IPS DF 19.7 (cell line): Measurements from ENCODE around the gene SHISA6.
"Not testable (repeated sequence)": the region's sequence is repeated elsewhere in the genome, so short reads cannot be mapped to it uniquely, and the experiment has no call there.

ENCODE experiments used
- DNase-seq: peaks from one replicate; pipeline ENCODE4 v3.0.0-alpha.2; 2013; ENCODE audit warnings: low read depth, low spot score

The SHISA6 gene

DNA sequence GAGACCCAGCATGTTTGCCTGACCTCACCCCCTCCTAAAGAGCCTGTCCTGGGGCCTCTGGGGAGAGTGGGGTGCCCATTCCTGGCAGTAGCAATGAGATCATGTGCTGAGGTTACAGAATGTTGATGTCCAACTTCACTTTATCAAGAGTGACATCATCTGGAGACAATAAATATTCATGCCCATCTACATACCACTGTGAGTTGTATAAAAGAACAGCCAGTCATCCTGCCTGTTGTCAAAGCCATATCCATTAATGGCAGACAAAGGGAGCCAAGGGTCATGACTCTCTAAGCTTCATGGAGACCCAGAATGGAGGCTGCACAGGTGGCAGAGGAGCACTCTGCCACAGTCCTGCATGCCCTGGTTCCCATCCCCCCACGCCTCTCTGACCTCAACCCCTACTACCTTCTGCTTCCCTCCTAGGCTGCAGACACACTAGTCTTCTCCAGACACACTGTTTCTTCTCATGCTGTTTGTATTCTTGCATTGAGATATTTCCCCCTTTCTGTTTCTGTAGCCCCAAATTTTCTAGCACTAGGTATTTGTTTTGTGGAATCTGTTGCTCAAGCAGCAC lies 27.1 kb downstream of the SHISA6 start:
- DNase-seq = no peak

- no peak for DNase-seq
Observed at GRCh38 chr17:11269210-11269609, 28.2 kb downstream of the SHISA6 start.

DNA sequence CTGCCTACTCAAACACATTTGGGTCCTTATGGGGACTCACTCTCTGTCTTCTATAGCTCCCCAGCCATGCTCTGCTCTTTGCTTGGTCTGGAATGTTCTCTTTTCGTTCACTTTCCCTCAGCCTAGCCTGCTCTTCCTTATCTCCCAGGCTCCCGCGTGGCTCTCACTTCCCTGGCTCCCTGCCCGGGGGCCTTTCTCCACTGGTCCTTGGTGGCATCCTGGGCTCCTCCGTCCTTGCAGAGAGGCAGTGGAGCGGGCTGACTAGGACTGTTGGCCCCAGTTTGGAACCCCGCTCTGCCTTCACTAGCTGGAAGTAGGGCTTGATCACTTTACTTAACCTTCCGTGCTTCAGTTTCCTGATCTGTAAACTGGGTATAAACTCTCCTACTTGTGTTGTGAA lies 31.2 kb downstream of the SHISA6 start:
- no peak for DNase-seq

DNA sequence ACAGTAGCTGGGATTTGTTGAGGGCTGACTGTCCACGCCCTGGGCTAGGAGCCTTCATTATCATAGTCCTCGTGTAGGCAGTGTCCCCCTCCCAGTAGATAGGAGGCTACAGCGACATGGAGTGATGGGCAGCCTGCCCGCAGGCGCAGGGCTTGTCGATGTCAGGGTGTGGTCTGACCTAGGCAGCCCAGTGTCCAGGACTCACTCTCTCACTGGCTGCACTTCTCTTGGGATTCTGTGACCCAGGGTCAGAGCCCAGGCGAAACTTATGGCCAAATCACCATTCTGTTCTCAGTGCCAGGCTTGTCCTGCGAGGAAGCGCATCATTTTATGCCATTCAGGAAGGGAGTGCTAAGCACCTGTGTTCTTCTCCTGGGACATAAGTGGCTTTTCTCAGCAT lies 32.6 kb downstream of the SHISA6 start:
- DNase-seq = no peak

GRCh38 chr17:11274106-11274505 lies 33.1 kb downstream of the SHISA6 start:
- DNase-seq = no peak

DNA sequence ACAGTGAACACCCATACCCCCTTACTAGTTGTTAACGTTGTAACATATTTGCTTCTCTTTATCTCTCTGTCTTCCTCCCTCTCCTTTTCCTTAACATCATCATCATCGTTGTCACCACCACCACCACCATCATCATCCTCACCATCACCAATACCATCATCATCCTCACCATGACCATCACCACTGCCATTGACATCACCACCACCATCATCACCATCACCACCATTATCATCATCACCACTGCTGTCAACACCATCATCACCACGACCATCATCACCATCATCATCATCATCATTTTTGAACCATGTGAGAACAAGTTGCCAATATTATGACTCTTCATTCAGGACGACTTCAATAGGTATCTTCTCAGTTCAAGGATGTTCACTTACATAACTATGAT lies 35.5 kb downstream of the SHISA6 start:
- DNase-seq = no peak

- no peak for DNase-seq
Observed at GRCh38 chr17:11278186-11278991, 37.4 kb downstream of the SHISA6 start.

GRCh38 chr17:11278992-11279270 lies 37.9 kb downstream of the SHISA6 start:
- DNase-seq = no peak

DNA sequence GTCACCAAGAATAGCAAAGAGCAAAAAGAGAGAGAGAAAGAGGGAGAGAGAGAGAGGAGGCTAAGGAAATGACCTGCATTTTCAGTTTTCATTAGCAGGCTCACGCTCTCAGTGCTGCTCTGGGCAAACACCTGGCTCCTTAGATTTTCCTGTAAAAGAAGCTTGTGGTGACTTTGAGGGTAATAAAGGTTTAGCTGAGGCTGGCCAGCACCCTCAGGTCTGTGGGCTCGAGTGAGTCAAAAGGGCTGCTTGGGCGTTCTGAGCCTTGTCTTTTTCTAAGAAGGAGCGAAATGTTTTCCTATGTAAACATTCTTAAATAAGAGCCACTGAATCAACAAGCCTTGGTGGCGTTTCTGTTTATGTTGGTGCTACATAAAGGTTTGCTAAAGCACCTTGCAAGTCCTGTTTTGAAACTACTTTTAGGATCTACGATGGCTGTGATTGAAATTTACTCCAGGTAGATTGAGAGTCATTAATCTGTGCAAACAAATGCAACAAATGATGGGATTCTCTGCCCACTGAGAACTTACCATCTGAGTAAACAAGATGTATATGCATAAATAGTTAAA lies 38.8 kb downstream of the SHISA6 start:
- no peak for DNase-seq

GRCh38 chr17:11282586-11282985 lies 41.6 kb downstream of the SHISA6 start:
- DNase-seq = no peak

- DNase-seq = no peak
Observed at GRCh38 chr17:11284811-11285210, 43.8 kb downstream of the SHISA6 start.

- DNase-seq = no peak
Observed at GRCh38 chr17:11285946-11286345, 44.9 kb downstream of the SHISA6 start.

- DNase-seq = no peak
Observed at GRCh38 chr17:11287791-11288190, 46.8 kb downstream of the SHISA6 start.

DNA sequence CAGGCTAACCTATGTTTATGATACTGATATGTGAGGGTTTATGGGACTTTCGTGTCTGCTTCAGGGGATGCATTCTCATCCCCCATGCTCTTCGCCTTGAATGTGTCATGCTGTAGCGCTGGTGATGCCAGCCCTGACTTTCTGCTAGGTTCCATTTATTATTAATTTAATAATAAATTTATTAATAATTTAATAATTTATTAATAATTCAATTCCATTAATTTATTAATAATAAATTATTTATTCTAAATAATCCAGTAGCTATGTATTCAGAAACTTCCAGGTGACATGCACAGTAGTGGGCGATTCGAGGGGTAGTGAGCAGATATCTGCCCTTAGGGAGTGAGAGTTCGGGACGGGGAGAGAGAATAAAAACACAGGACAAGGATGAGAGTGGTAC lies 49.8 kb downstream of the SHISA6 start:
- no peak for DNase-seq

GRCh38 chr17:11292491-11292890 lies 51.5 kb downstream of the SHISA6 start:
- no peak for DNase-seq

DNA sequence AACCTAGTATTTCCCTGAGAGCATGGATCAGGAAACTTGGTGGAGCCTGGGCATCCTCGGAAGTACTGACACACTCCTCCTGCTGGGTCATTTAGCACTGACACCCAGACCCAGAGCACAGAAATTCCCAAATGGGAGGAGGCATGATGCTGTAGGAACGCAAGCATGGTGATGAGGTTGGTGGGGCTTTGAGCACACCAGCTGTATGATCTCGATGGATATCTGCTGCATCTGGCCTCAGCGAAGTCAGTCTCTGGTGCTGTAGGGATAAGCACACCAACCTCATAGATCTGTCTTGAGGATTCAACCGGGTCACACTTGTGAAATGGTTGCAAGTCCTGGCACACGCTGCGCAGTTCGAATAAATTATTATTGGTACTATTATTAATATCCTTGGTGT lies 52.5 kb downstream of the SHISA6 start:
- DNase-seq = no peak

DNA sequence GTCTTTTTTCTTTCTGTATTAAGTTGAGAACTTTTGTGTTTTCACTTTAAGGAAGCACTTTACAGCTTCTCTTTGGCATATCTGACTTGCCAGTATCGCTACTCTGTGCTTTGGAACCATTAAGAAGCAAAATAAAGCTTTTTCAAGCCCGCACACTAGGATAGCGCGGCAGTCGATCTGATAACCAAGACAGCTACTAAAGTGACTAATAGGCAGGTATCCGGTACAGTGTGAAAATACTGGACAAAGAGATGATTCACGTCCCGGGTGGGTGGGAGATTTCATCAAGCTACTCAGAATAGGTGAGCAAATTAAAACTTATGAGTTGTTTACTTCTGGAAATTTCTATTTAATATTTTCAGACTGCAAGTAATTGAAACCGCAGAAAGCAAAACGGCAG lies 53.8 kb downstream of the SHISA6 start:
- no peak for DNase-seq

GRCh38 chr17:11296994-11297393 lies 56.0 kb downstream of the SHISA6 start:
- DNase-seq = no peak

DNA sequence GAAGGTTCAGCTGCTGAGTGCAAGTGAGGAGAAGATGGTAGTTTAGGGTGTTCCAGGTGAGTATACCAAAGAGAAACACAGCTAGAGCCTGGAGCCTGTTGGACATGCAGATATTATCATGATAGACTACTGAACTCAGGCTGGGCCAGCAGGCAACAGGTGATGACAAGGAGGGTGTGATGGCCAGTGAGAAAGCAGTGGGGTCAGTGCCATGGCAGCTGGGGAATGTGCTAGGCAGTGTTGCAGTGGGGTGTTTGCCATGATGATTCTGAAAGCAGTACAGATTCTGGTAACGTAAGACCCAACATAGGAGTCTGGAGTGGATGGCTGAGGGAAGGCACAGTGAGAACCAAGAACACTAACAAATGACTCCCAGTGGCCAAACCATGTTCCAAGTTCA lies 57.4 kb downstream of the SHISA6 start:
- DNase-seq = no peak

GRCh38 chr17:11300201-11300600 lies 59.2 kb downstream of the SHISA6 start:
- no peak for DNase-seq

GRCh38 chr17:11300738-11301137 lies 59.7 kb downstream of the SHISA6 start:
- DNase-seq = no peak

DNA sequence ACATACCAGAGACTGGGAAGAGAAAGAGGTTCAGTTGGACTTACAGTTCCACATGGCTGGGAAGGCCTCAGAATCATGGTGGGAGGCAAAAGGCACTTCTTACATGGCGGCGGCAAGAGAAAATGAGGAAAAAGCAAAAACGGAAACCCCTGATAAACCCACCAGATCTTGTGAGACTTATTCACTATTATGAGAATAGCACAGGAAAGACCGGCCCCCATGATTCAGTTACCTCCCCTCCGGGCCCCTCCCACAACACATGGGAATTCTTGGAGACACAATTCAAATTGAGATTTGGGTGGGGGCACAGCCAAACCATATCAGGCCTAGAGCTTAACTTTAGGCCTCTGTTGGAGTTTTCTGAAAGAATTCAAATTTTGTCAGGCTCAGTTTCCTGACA lies 60.9 kb downstream of the SHISA6 start:
- not testable (repeated sequence) for DNase-seq

DNA sequence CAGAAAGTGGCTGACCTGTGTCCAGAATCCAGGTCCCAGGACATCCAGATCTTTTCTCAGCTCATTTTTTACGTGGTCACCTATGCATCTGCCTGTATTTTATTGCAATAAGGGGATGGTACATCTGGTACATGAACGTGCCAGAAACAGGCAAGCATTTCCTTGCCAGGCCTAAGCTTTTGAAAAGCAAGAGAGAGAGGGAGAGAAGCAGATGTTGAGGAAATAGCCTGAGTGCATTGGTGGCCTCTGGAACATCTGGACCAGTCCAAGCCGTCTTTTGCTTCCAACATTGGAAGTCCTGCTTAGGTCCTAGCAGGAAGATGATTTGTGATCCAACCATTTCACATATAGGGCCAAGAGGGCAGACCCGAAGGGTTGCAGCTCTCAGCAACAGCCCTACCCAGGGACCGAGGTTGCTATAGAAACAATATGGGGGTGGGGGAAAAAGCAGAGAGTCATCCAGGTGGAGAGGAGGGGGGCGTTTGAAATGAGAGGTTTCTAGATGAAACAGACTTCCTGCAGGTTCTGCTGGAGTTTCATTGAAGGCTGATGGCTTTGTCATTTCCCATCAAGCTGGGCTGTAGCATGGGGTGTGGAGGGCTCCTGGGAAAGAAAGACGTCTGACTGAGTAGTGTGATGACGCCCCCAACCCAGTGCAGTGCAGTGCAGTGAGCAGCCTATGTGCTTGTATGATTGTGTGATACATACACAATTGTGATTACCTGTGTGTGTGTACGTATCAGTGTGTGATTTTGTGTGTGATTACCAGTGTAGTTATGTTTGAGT lies 61.6 kb downstream of the SHISA6 start:
- no peak for DNase-seq
